H9 (cell line): ENCODE measurements around the gene COL19A1. TPM values are rescaled to one million over a fixed set of nuclear protein-coding genes. Genes with fewer than 3 reads are reported as not detected.
"Not testable (repeated sequence)": the region's sequence is repeated elsewhere in the genome, so short reads cannot be mapped to it uniquely, and the experiment has no call there.

Experiments
- DNase-seq: peaks from one replicate; pipeline ENCODE4 v3.0.0-alpha.2; 2017
- H2AFZ ChIP-seq: one replicate; pipeline ENCODE4 v1.6.1; 2013; ENCODE audit warnings: mild to moderate bottlenecking, low read length, control low read depth, moderate library complexity
- H2AK5ac ChIP-seq: 2 replicates; pipeline ENCODE4 v1.6.1; 2013; ENCODE audit warnings: low read length, control low read depth, mixed read lengths; ENCODE audit not compliant: insufficient read length
- H2BK120ac ChIP-seq: one replicate; pipeline ENCODE4 v1.6.1; 2013; ENCODE audit warnings: low read depth, mild to moderate bottlenecking, low read length, control low read depth, inconsistent platforms; ENCODE audit not compliant: poor library complexity, severe bottlenecking
- H2BK12ac ChIP-seq: 2 replicates; pipeline ENCODE4 v1.6.1; 2013; ENCODE audit warnings: low read length, control low read depth, mixed read lengths, low read depth; ENCODE audit not compliant: insufficient read length
- H2BK15ac ChIP-seq: 2 replicates; pipeline ENCODE4 v1.6.1; 2013; ENCODE audit warnings: low read depth, low read length, control low read depth
- H2BK20ac ChIP-seq: one replicate; pipeline ENCODE4 v1.6.1; 2013; ENCODE audit warnings: low read depth, mild to moderate bottlenecking, low read length, control low read depth, inconsistent platforms; ENCODE audit not compliant: poor library complexity, severe bottlenecking
- H2BK5ac ChIP-seq: 2 replicates; pipeline ENCODE4 v1.6.1; 2013; ENCODE audit warnings: low read length, control low read depth, mixed read lengths; ENCODE audit not compliant: insufficient read length
- H3K14ac ChIP-seq: 2 replicates; pipeline ENCODE4 v1.6.1; 2013; ENCODE audit warnings: low read length, control low read depth; ENCODE audit not compliant: insufficient read depth
- H3K18ac ChIP-seq: 2 replicates; pipeline ENCODE4 v1.6.1; 2013; ENCODE audit warnings: low read depth, mild to moderate bottlenecking, mixed read lengths, low read length, control low read depth; ENCODE audit not compliant: insufficient read length
- H3K23ac ChIP-seq: 2 replicates; pipeline ENCODE4 v1.6.1; 2013; ENCODE audit warnings: low read length, control low read depth, mixed read lengths, low read depth; ENCODE audit not compliant: insufficient read length
- H3K23me2 ChIP-seq: 2 replicates; pipeline ENCODE4 v1.6.1; 2013; ENCODE audit warnings: low read depth, mild to moderate bottlenecking, mixed read lengths, low read length, control low read depth; ENCODE audit not compliant: insufficient read length, poor library complexity, severe bottlenecking
- H3K27ac ChIP-seq: 2 replicates; pipeline ENCODE4 v1.5.1; 2013; ENCODE audit warnings: low read length, control low read depth, mixed read lengths, low read depth; ENCODE audit not compliant: insufficient read length
- H3K27me3 ChIP-seq: 2 replicates; pipeline ENCODE4 v1.6.1; 2013; ENCODE audit warnings: low read length, control low read depth, inconsistent platforms; ENCODE audit not compliant: insufficient read depth
- H3K4ac ChIP-seq: 2 replicates; pipeline ENCODE4 v1.6.1; 2013; ENCODE audit warnings: low read depth, mild to moderate bottlenecking, control low read depth, inconsistent platforms, low read length, moderate library complexity
- H3K4me1 ChIP-seq: 2 replicates; pipeline ENCODE4 v1.6.1; 2013; ENCODE audit warnings: low read length, control low read depth, inconsistent platforms; ENCODE audit not compliant: insufficient read depth
- H3K4me2 ChIP-seq: 2 replicates; pipeline ENCODE4 v1.6.1; 2013; ENCODE audit warnings: low read length, control low read depth, mixed read lengths; ENCODE audit not compliant: insufficient read length, insufficient read depth
- H3K56ac ChIP-seq: 2 replicates; pipeline ENCODE4 v1.6.1; 2013; ENCODE audit warnings: low read depth, mild to moderate bottlenecking, mixed read lengths, low read length, control low read depth; ENCODE audit not compliant: insufficient read length
- H3K79me1 ChIP-seq: 2 replicates; pipeline ENCODE4 v1.6.1; 2013; ENCODE audit warnings: low read depth, mild to moderate bottlenecking, moderate library complexity, low read length, control low read depth, inconsistent platforms; ENCODE audit not compliant: insufficient read depth, poor library complexity, severe bottlenecking
- H3K79me2 ChIP-seq: 2 replicates; pipeline ENCODE4 v1.6.1; 2013; ENCODE audit warnings: low read length, control low read depth, inconsistent platforms; ENCODE audit not compliant: insufficient read depth
- H3K9ac ChIP-seq: 2 replicates; pipeline ENCODE4 v1.6.1; 2013; ENCODE audit warnings: low read length, control low read depth, mixed read lengths; ENCODE audit not compliant: insufficient read length; ENCODE audit errors: extremely low read depth
- H3K9me3 ChIP-seq: one replicate; pipeline ENCODE4 v1.6.1; 2013; ENCODE audit warnings: low read depth, low read length, inconsistent platforms; ENCODE audit not compliant: control insufficient read depth
- H3T11ph ChIP-seq: one replicate; pipeline ENCODE4 v1.6.1; 2013; ENCODE audit warnings: mild to moderate bottlenecking, low read length, control low read depth, inconsistent platforms
- H4K20me1 ChIP-seq: one replicate; pipeline ENCODE4 v1.6.1; 2013; ENCODE audit not compliant: control insufficient read depth, insufficient read length, insufficient read depth
- H4K5ac ChIP-seq: 2 replicates; pipeline ENCODE4 v1.6.1; 2013; ENCODE audit warnings: low read depth, mild to moderate bottlenecking, mixed read lengths, low read length, control low read depth; ENCODE audit not compliant: insufficient read length
- H4K8ac ChIP-seq: replicated peaks from 2 replicates; pipeline ENCODE4 v1.6.1; 2013; ENCODE audit warnings: low read length, control low read depth, mixed read lengths, low read depth; ENCODE audit not compliant: insufficient read length
- H4K91ac ChIP-seq: 2 replicates; pipeline ENCODE4 v1.6.1; 2013; ENCODE audit warnings: low read depth, mild to moderate bottlenecking, moderate library complexity, mixed read lengths, low read length, control low read depth; ENCODE audit not compliant: insufficient read length
- H3K27ac Mint-ChIP-seq, 3 experiments: 2 replicates in 2 of 3; 3 replicates in 1 of 3; pipeline ENCODE4 v1.8.0; 2020 to 2021; ENCODE audit warnings: mixed read lengths in 3 of 3, mild to moderate bottlenecking in 1 of 3, moderate library complexity in 1 of 3
- H3K27me3 Mint-ChIP-seq: 2 replicates; pipeline ENCODE4 v1.8.0; 2021; ENCODE audit warnings: low read depth, mild to moderate bottlenecking, moderate library complexity, mixed read lengths
- H3K36me3 Mint-ChIP-seq, 3 experiments: 2 replicates in 2 of 3; 3 replicates in 1 of 3; pipeline ENCODE4 v1.8.0; 2020 to 2021; ENCODE audit warnings: low read depth in 3 of 3, mixed read lengths in 3 of 3; ENCODE audit not compliant: insufficient read depth in 1 of 3
- H3K4me1 Mint-ChIP-seq, 2 experiments: 2 replicates each; pipeline ENCODE4 v1.8.0; 2020; ENCODE audit warnings: mixed read lengths in 2 of 2
- H3K4me3 Mint-ChIP-seq, 2 experiments: 2 replicates in 1 of 2; 3 replicates in 1 of 2; pipeline ENCODE4 v1.8.0; 2020 to 2021; ENCODE audit warnings: mild to moderate bottlenecking in 2 of 2, mixed read lengths in 2 of 2, moderate library complexity in 1 of 2
- H3K9me3 Mint-ChIP-seq, 2 experiments: 2 replicates in 1 of 2; 3 replicates in 1 of 2; pipeline ENCODE4 v1.8.0; 2020; ENCODE audit warnings: mild to moderate bottlenecking in 2 of 2, mixed read lengths in 2 of 2, moderate library complexity in 1 of 2
- WGBS: extraction: QIAGEN DNeasy Blood & Tissue Kit; methylation state at CpG from one replicate; pipeline ENCODE4 v1.1.7; 2013; ENCODE audit warnings: missing lambda C conversion rate, low lambda C conversion rate, mixed read lengths; ENCODE audit not compliant: insufficient read length; ENCODE audit errors: extremely low coverage; 5-methylcytosine and 5-hydroxymethylcytosine counted together
- total RNA-seq: library from RNA; stranded (reverse); gene quantifications from 2 replicates; pipeline ENCODE4 v1.2.1, GENCODE V29; 2021

The COL19A1 gene
- total RNA-seq, 1 experiment from 2014 or later: not detected

DNA sequence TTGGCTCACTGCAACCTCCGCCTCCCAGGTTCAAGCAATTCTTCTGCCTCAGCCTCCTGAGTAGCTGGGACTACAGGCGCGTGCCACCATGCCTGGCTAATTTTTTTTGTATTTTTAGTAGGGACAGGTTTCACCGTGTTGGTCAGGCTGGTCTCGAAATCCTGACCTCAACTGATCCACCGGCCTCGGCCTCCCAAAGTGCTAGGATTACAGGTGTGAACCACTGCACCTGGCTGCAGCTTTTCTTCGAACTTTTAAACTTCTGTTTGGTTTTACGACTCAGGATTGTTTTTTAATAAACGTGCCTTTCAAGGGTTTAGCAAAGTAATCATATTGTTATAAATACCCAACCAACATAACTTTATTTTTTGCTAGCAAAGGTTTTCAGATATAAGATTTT lies 156.8 kb downstream of the COL19A1 start:
- H2BK15ac ChIP-seq, H3K9me3 ChIP-seq, H3K9me3 Mint-ChIP-seq, H3K27me3 Mint-ChIP-seq, H2BK5ac ChIP-seq, H3K27me3 ChIP-seq, H3K4me1 Mint-ChIP-seq, H3K79me1 ChIP-seq, H3K23me2 ChIP-seq, H3K4me3 Mint-ChIP-seq, H3K27ac Mint-ChIP-seq, H4K20me1 ChIP-seq, H2BK20ac ChIP-seq, H2BK120ac ChIP-seq, H3K79me2 ChIP-seq, H3K4me2 ChIP-seq, H3K23ac ChIP-seq, H3K27ac ChIP-seq, H3T11ph ChIP-seq, H2AK5ac ChIP-seq, H3K9ac ChIP-seq, H2BK12ac ChIP-seq, H2AFZ ChIP-seq, H4K5ac ChIP-seq, H4K8ac ChIP-seq, H3K14ac ChIP-seq, H3K4me1 ChIP-seq, H3K18ac ChIP-seq, H3K56ac ChIP-seq, DNase-seq, H3K4ac ChIP-seq, H3K36me3 Mint-ChIP-seq, H4K91ac ChIP-seq: not testable (repeated sequence)
- WGBS: no CpG with 5 or more reads among the region's 10 CpGs
